Common myeloid progenitor, CD34-positive (primary cell): ENCODE results near the gene FBXO2.
"Not testable (repeated sequence)": the region's sequence is repeated elsewhere in the genome, so short reads cannot be mapped to it uniquely, and the experiment has no call there.

ENCODE experiments used
- CTCF ChIA-PET: fragments of 350-600 bp; sonication (Branson Sonifier 250); formaldehyde crosslinking; loops from one replicate; lab custom pipeline; 2021; ENCODE audit warnings: antibody characterized with exemption; lab: Charles Lee
- POLR2A ChIA-PET: fragments of 350-600 bp; sonication (Branson Sonifier 250); formaldehyde crosslinking; loops from one replicate; lab custom pipeline; 2021; ENCODE audit warnings: antibody characterized with exemption; lab: Charles Lee
- DNase-seq, 3 donors: peaks; one replicate each; pipeline versions ENCODE4 v3.0.0 to v3.0.0-alpha.2; 2013
- H3K27ac ChIP-seq, 2 experiments: 1 replicate in 1 of 2; 2 replicates in 1 of 2; pipeline ENCODE4 v1.7.0; 2013; ENCODE audit warnings: inconsistent platforms in 2 of 2, low read length in 2 of 2, mild to moderate bottlenecking in 2 of 2, low read depth in 1 of 2, moderate library complexity in 1 of 2; ENCODE audit not compliant: severe bottlenecking in 2 of 2, insufficient read depth in 1 of 2, poor library complexity in 1 of 2
- H3K27me3 ChIP-seq, 5 experiments: replicated peaks in 2 of 5; 1 replicate in 3 of 5; 2 replicates in 2 of 5; pipeline versions ENCODE4 v1.6.1 to v1.7.0; 2013; ENCODE audit warnings: low read length in 4 of 5, mild to moderate bottlenecking in 2 of 5, moderate library complexity in 2 of 5, inconsistent platforms in 1 of 5; ENCODE audit not compliant: insufficient read depth in 5 of 5, control insufficient read depth in 4 of 5
- H3K36me3 ChIP-seq, 4 experiments: 1 replicate in 2 of 4; 2 replicates in 2 of 4; pipeline versions ENCODE4 v1.6.1 to v1.7.0; 2013; ENCODE audit warnings: low read length in 3 of 4, control low read depth in 1 of 4, mild to moderate bottlenecking in 1 of 4; ENCODE audit not compliant: control insufficient read depth in 4 of 4, insufficient read depth in 4 of 4
- H3K4me1 ChIP-seq, 4 experiments: 1 replicate in 3 of 4; 2 replicates in 1 of 4; pipeline versions ENCODE4 v1.6.1 to v1.7.1; 2013; ENCODE audit warnings: low read length in 3 of 4, mild to moderate bottlenecking in 3 of 4, control low read depth in 1 of 4, inconsistent platforms in 1 of 4, moderate library complexity in 1 of 4; ENCODE audit not compliant: control insufficient read depth in 4 of 4, insufficient read depth in 4 of 4; ENCODE audit errors: control extremely low read depth in 1 of 4
- H3K4me3 ChIP-seq, 7 experiments: 1 replicate in 4 of 7; 2 replicates in 3 of 7; pipeline versions ENCODE4 v1.5.1 to v1.7.0; 2013; ENCODE audit warnings: mild to moderate bottlenecking in 7 of 7, low read length in 6 of 7, moderate library complexity in 6 of 7, inconsistent platforms in 2 of 7, low read depth in 2 of 7, control low read depth in 1 of 7; ENCODE audit not compliant: insufficient read depth in 4 of 7, control insufficient read depth in 1 of 7; ENCODE audit errors: extremely low read depth in 1 of 7
- H3K9me3 ChIP-seq, 5 experiments: 1 replicate in 4 of 5; 2 replicates in 1 of 5; pipeline versions ENCODE4 v1.6.1 to v1.7.1; 2013; ENCODE audit warnings: low read length in 4 of 5, mild to moderate bottlenecking in 2 of 5, inconsistent platforms in 1 of 5, low read depth in 1 of 5, moderate library complexity in 1 of 5; ENCODE audit not compliant: control insufficient read depth in 4 of 5, insufficient read depth in 2 of 5; ENCODE audit errors: control extremely low read depth in 1 of 5
- WGBS: methylation state at CpG from one replicate; pipeline ENCODE4 v1.1.5; 2013; ENCODE audit not compliant: insufficient coverage; 5-methylcytosine and 5-hydroxymethylcytosine counted together

Gene FBXO2

GRCh38 chr1:11643782-11644181, 10.4 kb downstream of the FBXO2 start:
- POLR2A ChIA-PET = interaction anchor here (0.6 to 0.7 kb wide), 3 partner anchors 47 to 242 kb away, joined by 3 to 4 read pairs (median 3); no protein-coding TSS in a partner anchor
- CTCF ChIA-PET = interaction anchor here (0.5 to 4.2 kb wide), 10 partner anchors 10 to 606 kb away, joined by 3 to 26 read pairs (median 4); no protein-coding TSS in a partner anchor
- Histone ChIP-seq H3K4me3 (no peak overlapping the region), H3K27me3 (peaks cover 0 to 16% (median 2%) of the 10 kb centered on the region in 5 experiments), H3K27ac (no peak overlapping the region), H3K9me3 (no peaks in the 10 kb centered on the region), H3K4me1 (peaks cover 0 to 2% (median 0%) of the 10 kb centered on the region in 4 experiments), H3K36me3 (no peaks in the 10 kb centered on the region)
- WGBS = 81% methylated on average over 5 of the region's 5 CpGs
- DNase-seq = no peak

- H3K36me3 ChIP-seq, H3K4me1 ChIP-seq, POLR2A ChIA-PET, H3K27ac ChIP-seq, H3K4me3 ChIP-seq, H3K9me3 ChIP-seq: not testable (repeated sequence)
- WGBS = 38% methylated on average over 11 of the region's 18 CpGs
- peaks cover 0 to 13% (median 2%) of the 10 kb centered on the region in 5 experiments for H3K27me3 ChIP-seq
- peak; percentile 59 to 80 (median 66) for DNase-seq
- CTCF ChIA-PET = interaction anchor here (0.7 to 4.2 kb wide), 12 partner anchors 12 to 604 kb away, joined by 3 to 20 read pairs (median 3); no protein-coding TSS in a partner anchor
These were observed 11.7 kb downstream of the FBXO2 start for GRCh38 chr1:11642418-11643017.

GRCh38 chr1:11641776-11642305, 12.4 kb downstream of the FBXO2 start:
- POLR2A ChIA-PET = no interaction called here
- DNase-seq = no peak
- H3K4me3 ChIP-seq = no peak overlapping the region
- no peak overlapping the region for H3K27ac ChIP-seq
- H3K9me3 ChIP-seq = no peaks in the 10 kb centered on the region
- H3K4me1 ChIP-seq = peaks cover 0 to 2% (median 0%) of the 10 kb centered on the region in 4 experiments
- CTCF ChIA-PET = interaction anchor here (0.7 to 4.2 kb wide), 13 partner anchors 11 to 604 kb away, joined by 3 to 20 read pairs (median 3); no protein-coding TSS in a partner anchor
- H3K27me3 ChIP-seq = peaks cover 0 to 16% (median 4%) of the 10 kb centered on the region in 5 experiments
- H3K36me3 ChIP-seq = no peaks in the 10 kb centered on the region
- 72% methylated on average over 3 of the region's 5 CpGs for WGBS

- Histone ChIP-seq H3K36me3 (no peaks in the 10 kb centered on the region), H3K4me1 (peaks cover 0 to 2% (median 0%) of the 10 kb centered on the region in 4 experiments), H3K27ac (no peak overlapping the region), H3K4me3 (no peak overlapping the region), H3K9me3 (no peaks in the 10 kb centered on the region), H3K27me3 (peaks cover 0 to 16% (median 4%) of the 10 kb centered on the region in 5 experiments)
- DNase-seq = no peak
- ChIA-PET CTCF (interaction anchor here (1.2 to 4.2 kb wide), 5 partner anchors 355 to 603 kb away, joined by 3 to 20 read pairs (median 4); no protein-coding TSS in a partner anchor), POLR2A (no interaction called here)
- 60% methylated on average over 4 of the region's 6 CpGs for WGBS
These were observed 13.3 kb downstream of the FBXO2 start for GRCh38 chr1:11640944-11641343.

- no peaks in the 10 kb centered on the region for H3K36me3 ChIP-seq
- H3K4me1 ChIP-seq = peaks cover 0 to 2% (median 0%) of the 10 kb centered on the region in 4 experiments
- no peak overlapping the region for H3K27ac ChIP-seq
- ChIA-PET POLR2A (no interaction called here), CTCF (interaction anchor here (4.2 kb wide), 1 partner anchor 399 kb away, joined by 20 read pairs; no protein-coding TSS in a partner anchor)
- DNase-seq = no peak
- 72% methylated on average over 5 of the region's 7 CpGs for WGBS
- H3K9me3 ChIP-seq = no peaks in the 10 kb centered on the region
- no peak overlapping the region for H3K4me3 ChIP-seq
- H3K27me3 ChIP-seq = peaks cover 0 to 16% (median 4%) of the 10 kb centered on the region in 5 experiments
These were observed 14.1 kb downstream of the FBXO2 start for GRCh38 chr1:11640101-11640500.

- H3K36me3 ChIP-seq = no peaks in the 10 kb centered on the region
- DNase-seq = no peak
- peaks cover 0 to 2% (median 0%) of the 10 kb centered on the region in 4 experiments for H3K4me1 ChIP-seq
- ChIA-PET CTCF (no interaction called here), POLR2A (no interaction called here)
- no peak overlapping the region for H3K4me3 ChIP-seq
- H3K27me3 ChIP-seq = peaks cover 0 to 16% (median 4%) of the 10 kb centered on the region in 5 experiments
- H3K27ac ChIP-seq = no peak overlapping the region
- H3K9me3 ChIP-seq = no peaks in the 10 kb centered on the region
- 100% methylated on average over 1 of the region's 4 CpGs for WGBS
These were observed 14.9 kb downstream of the FBXO2 start for GRCh38 chr1:11639372-11639771.

GRCh38 chr1:11638121-11638520, 16.1 kb downstream of the FBXO2 start:
- DNase-seq = no peak
- Histone ChIP-seq H3K36me3 (no peaks in the 10 kb centered on the region), H3K27me3 (peaks cover 0 to 16% (median 2%) of the 10 kb centered on the region in 5 experiments), H3K9me3 (no peaks in the 10 kb centered on the region), H3K4me1 (peaks cover 0 to 2% (median 0%) of the 10 kb centered on the region in 4 experiments), H3K4me3 (no peak overlapping the region), H3K27ac (no peak overlapping the region)
- ChIA-PET POLR2A (no interaction called here), CTCF (interaction anchor here (1.2 to 2.0 kb wide), 3 partner anchors 13 to 600 kb away, joined by 4 to 6 read pairs (median 5); no protein-coding TSS in a partner anchor)
- WGBS = 53% methylated on average over 4 of the region's 5 CpGs
